Measurements from ENCODE around the gene PBRM1. TPM values are rescaled to one million over a fixed set of nuclear protein-coding genes. Genes with fewer than 3 reads are reported as not detected.

The PBRM1 gene
- total and polyA plus RNA-seq, 4 donors: 7.1 to 65.7 (median 38.7) TPM

DNA sequence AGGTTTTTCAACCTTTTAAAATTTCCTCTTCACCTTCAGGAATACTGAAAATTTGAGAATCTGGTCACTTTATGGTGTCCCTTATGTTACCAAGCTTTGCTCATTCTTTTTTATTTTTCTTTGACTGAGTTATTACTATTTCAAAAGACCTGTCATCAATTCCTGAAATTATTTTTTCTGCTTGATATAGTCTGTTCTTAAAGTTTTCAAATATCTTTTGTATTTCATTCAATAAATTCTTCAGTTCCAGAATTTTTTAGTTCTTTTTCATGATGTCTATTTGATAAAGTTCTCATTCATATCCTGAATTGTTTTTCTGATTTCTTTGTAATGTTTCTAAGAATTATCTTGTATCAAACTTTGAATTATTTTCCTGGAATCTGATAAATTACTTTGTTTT is 85.5 kb downstream of the PBRM1 start:
- no peaks in the 10 kb centered on the region for H3K4me1 ChIP-seq (ENCODE audit: control insufficient read depth in 4 of 4, insufficient read depth in 4 of 4, low read length in 3 of 4)
- no peak overlapping the region for H3K27ac ChIP-seq (ENCODE audit: low read depth in 1 of 2, low read length in 2 of 2)
- no peaks in the 10 kb centered on the region for H3K27me3 ChIP-seq (ENCODE audit: control insufficient read depth in 4 of 4, insufficient read depth in 4 of 4, low read length in 3 of 4)
- DNase-seq (ENCODE audit: low spot score): no peak
- TF ChIP-seq TAF1 (conservative IDR thresholded peaks at IDR 0.05) (no peak), YY1 (IDR thresholded peaks at IDR 0.05) (no peak), HNF4A (conservative IDR thresholded peaks at IDR 0.05) (no peak), JUND (IDR thresholded peaks at IDR 0.05) (no peak), RAD21 (IDR thresholded peaks at IDR 0.05) (no peak), SP1 (IDR thresholded peaks at IDR 0.05) (no peak), RXRA (IDR thresholded peaks at IDR 0.05) (no peak), EGR1 (IDR thresholded peaks at IDR 0.05; ENCODE audit: low read depth in 2 of 2) (no peak), FOXA2 (IDR thresholded peaks at IDR 0.05) (no peak), HNF4G (IDR thresholded peaks at IDR 0.05) (no peak), GABPA (IDR thresholded peaks at IDR 0.05 in 1 of 2, conservative IDR thresholded peaks at IDR 0.05 in 1 of 2) (no peak)
- TF ChIP-seq, protein P1, sequence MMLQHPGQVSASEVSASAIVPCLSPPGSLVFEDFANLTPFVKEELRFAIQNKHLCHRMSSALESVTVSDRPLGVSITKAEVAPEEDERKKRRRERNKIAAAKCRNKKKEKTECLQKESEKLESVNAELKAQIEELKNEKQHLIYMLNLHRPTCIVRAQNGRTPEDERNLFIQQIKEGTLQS (IDR thresholded peaks at IDR 0.05): no peak
- TF ChIP-seq, protein P2, sequence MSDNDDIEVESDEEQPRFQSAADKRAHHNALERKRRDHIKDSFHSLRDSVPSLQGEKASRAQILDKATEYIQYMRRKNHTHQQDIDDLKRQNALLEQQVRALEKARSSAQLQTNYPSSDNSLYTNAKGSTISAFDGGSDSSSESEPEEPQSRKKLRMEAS (IDR thresholded peaks at IDR 0.05): no peak
- TF ChIP-seq, protein P3, sequence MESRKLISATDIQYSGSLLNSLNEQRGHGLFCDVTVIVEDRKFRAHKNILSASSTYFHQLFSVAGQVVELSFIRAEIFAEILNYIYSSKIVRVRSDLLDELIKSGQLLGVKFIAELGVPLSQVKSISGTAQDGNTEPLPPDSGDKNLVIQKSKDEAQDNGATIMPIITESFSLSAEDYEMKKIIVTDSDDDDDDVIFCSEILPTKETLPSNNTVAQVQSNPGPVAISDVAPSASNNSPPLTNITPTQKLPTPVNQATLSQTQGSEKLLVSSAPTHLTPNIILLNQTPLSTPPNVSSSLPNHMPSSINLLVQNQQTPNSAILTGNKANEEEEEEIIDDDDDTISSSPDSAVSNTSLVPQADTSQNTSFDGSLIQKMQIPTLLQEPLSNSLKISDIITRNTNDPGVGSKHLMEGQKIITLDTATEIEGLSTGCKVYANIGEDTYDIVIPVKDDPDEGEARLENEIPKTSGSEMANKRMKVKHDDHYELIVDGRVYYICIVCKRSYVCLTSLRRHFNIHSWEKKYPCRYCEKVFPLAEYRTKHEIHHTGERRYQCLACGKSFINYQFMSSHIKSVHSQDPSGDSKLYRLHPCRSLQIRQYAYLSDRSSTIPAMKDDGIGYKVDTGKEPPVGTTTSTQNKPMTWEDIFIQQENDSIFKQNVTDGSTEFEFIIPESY (IDR thresholded peaks at IDR 0.05): no peak
- TF ChIP-seq, protein P4, sequence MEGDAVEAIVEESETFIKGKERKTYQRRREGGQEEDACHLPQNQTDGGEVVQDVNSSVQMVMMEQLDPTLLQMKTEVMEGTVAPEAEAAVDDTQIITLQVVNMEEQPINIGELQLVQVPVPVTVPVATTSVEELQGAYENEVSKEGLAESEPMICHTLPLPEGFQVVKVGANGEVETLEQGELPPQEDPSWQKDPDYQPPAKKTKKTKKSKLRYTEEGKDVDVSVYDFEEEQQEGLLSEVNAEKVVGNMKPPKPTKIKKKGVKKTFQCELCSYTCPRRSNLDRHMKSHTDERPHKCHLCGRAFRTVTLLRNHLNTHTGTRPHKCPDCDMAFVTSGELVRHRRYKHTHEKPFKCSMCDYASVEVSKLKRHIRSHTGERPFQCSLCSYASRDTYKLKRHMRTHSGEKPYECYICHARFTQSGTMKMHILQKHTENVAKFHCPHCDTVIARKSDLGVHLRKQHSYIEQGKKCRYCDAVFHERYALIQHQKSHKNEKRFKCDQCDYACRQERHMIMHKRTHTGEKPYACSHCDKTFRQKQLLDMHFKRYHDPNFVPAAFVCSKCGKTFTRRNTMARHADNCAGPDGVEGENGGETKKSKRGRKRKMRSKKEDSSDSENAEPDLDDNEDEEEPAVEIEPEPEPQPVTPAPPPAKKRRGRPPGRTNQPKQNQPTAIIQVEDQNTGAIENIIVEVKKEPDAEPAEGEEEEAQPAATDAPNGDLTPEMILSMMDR (IDR thresholded peaks at IDR 0.05; ENCODE audit: low read depth, low read length, missing input control): no peak
- TF ChIP-seq, protein P5, sequence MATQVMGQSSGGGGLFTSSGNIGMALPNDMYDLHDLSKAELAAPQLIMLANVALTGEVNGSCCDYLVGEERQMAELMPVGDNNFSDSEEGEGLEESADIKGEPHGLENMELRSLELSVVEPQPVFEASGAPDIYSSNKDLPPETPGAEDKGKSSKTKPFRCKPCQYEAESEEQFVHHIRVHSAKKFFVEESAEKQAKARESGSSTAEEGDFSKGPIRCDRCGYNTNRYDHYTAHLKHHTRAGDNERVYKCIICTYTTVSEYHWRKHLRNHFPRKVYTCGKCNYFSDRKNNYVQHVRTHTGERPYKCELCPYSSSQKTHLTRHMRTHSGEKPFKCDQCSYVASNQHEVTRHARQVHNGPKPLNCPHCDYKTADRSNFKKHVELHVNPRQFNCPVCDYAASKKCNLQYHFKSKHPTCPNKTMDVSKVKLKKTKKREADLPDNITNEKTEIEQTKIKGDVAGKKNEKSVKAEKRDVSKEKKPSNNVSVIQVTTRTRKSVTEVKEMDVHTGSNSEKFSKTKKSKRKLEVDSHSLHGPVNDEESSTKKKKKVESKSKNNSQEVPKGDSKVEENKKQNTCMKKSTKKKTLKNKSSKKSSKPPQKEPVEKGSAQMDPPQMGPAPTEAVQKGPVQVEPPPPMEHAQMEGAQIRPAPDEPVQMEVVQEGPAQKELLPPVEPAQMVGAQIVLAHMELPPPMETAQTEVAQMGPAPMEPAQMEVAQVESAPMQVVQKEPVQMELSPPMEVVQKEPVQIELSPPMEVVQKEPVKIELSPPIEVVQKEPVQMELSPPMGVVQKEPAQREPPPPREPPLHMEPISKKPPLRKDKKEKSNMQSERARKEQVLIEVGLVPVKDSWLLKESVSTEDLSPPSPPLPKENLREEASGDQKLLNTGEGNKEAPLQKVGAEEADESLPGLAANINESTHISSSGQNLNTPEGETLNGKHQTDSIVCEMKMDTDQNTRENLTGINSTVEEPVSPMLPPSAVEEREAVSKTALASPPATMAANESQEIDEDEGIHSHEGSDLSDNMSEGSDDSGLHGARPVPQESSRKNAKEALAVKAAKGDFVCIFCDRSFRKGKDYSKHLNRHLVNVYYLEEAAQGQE (IDR thresholded peaks at IDR 0.05): no peak
- no peak overlapping the region for H3K4me3 ChIP-seq (ENCODE audit: low read depth in 1 of 3, low read length in 3 of 3)
- H3K36me3 ChIP-seq (ENCODE audit: control insufficient read depth in 4 of 4, insufficient read depth in 3 of 4, low read depth in 1 of 4, low read length in 3 of 4): peaks cover 0 to 33% (median 25%) of the 10 kb centered on the region in 4 donors
- no peak overlapping the region for H3K9ac ChIP-seq (ENCODE audit: low read depth in 1 of 2, low read length in 2 of 2)
- H3K9me3 ChIP-seq (ENCODE audit: control insufficient read depth in 4 of 4, low read length in 3 of 4): no peaks in the 10 kb centered on the region

Measured in liver (tissue), 9 donors.